ENCODE data around the gene CD34.
"Not testable (repeated sequence)": the region's sequence is repeated elsewhere in the genome, so short reads cannot be mapped to it uniquely, and the experiment has no call there.

Gene CD34

GRCh38 chr1:207882692-207883091 lies 28.2 kb downstream of the CD34 start:
- ATAC-seq: no peak
- TF ChIP-seq ISL1 (CRISPR knock-in tag; IDR thresholded peaks at IDR 0.05) (no peak), ARNTL (CRISPR knock-in tag; IDR thresholded peaks at IDR 0.05; ENCODE audit: borderline replicate concordance, low read depth) (no peak), PPARA (CRISPR knock-in tag; IDR thresholded peaks at IDR 0.05; ENCODE audit: borderline replicate concordance) (no peak), ZFP3 (CRISPR knock-in tag; IDR thresholded peaks at IDR 0.05) (no peak), TCF4 (CRISPR knock-in tag; IDR thresholded peaks at IDR 0.05; ENCODE audit: borderline replicate concordance) (no peak), OSR1 (CRISPR knock-in tag; IDR thresholded peaks at IDR 0.05) (no peak), ZNF8 (CRISPR knock-in tag; IDR thresholded peaks at IDR 0.05) (no peak), ZNF70 (CRISPR knock-in tag; IDR thresholded peaks at IDR 0.05) (no peak), CSRNP3 (CRISPR knock-in tag; IDR thresholded peaks at IDR 0.05) (no peak), GLIS3 (CRISPR knock-in tag; IDR thresholded peaks at IDR 0.05) (no peak), ZC3H10 (CRISPR knock-in tag; IDR thresholded peaks at IDR 0.05) (no peak), CSDC2 (CRISPR knock-in tag; IDR thresholded peaks at IDR 0.05) (no peak), TOX (CRISPR knock-in tag; IDR thresholded peaks at IDR 0.05; ENCODE audit: borderline replicate concordance) (no peak), ESRRG (CRISPR knock-in tag; IDR thresholded peaks at IDR 0.05) (no peak), ZFP30 (CRISPR knock-in tag; IDR thresholded peaks at IDR 0.05) (no peak), ZNF565 (CRISPR knock-in tag; conservative IDR thresholded peaks at IDR 0.05; ENCODE audit: low read depth) (no peak), SNAI2 (CRISPR knock-in tag; IDR thresholded peaks at IDR 0.05) (no peak), RARB (CRISPR knock-in tag; IDR thresholded peaks at IDR 0.05) (no peak)
- TF ChIP-seq, protein P1, sequence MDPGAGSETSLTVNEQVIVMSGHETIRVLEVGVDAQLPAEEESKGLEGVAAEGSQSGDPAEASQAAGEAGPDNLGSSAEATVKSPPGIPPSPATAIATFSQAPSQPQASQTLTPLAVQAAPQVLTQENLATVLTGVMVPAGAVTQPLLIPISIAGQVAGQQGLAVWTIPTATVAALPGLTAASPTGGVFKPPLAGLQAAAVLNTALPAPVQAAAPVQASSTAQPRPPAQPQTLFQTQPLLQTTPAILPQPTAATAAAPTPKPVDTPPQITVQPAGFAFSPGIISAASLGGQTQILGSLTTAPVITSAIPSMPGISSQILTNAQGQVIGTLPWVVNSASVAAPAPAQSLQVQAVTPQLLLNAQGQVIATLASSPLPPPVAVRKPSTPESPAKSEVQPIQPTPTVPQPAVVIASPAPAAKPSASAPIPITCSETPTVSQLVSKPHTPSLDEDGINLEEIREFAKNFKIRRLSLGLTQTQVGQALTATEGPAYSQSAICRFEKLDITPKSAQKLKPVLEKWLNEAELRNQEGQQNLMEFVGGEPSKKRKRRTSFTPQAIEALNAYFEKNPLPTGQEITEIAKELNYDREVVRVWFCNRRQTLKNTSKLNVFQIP (CRISPR knock-in tag; IDR thresholded peaks at IDR 0.05; ENCODE audit: borderline replicate concordance, low read depth): no peak
- TF ChIP-seq, protein P2, sequence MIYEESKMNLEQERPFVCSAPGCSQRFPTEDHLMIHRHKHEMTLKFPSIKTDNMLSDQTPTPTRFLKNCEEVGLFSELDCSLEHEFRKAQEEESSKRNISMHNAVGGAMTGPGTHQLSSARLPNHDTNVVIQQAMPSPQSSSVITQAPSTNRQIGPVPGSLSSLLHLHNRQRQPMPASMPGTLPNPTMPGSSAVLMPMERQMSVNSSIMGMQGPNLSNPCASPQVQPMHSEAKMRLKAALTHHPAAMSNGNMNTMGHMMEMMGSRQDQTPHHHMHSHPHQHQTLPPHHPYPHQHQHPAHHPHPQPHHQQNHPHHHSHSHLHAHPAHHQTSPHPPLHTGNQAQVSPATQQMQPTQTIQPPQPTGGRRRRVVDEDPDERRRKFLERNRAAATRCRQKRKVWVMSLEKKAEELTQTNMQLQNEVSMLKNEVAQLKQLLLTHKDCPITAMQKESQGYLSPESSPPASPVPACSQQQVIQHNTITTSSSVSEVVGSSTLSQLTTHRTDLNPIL (CRISPR knock-in tag; IDR thresholded peaks at IDR 0.05; ENCODE audit: low read depth): no peak

GRCh38 chr1:207878939-207879338 lies 32.0 kb downstream of the CD34 start:
- TF ChIP-seq TCF4 (CRISPR knock-in tag; IDR thresholded peaks at IDR 0.05; ENCODE audit: borderline replicate concordance): no peak
- TF ChIP-seq ARNTL (CRISPR knock-in tag; IDR thresholded peaks at IDR 0.05; ENCODE audit: borderline replicate concordance, low read depth): no peak
- TF ChIP-seq SNAI2 (CRISPR knock-in tag; IDR thresholded peaks at IDR 0.05): no peak
- no peak for TF ChIP-seq CSDC2 (CRISPR knock-in tag; IDR thresholded peaks at IDR 0.05)
- TF ChIP-seq RARB (CRISPR knock-in tag; IDR thresholded peaks at IDR 0.05): no peak
- TF ChIP-seq BACH2 (CRISPR knock-in tag; IDR thresholded peaks at IDR 0.05; ENCODE audit: borderline replicate concordance): no peak
- TF ChIP-seq ZNF70 (CRISPR knock-in tag; IDR thresholded peaks at IDR 0.05): no peak
- no peak for TF ChIP-seq ZC3H10 (CRISPR knock-in tag; IDR thresholded peaks at IDR 0.05)
- TF ChIP-seq GLIS3 (CRISPR knock-in tag; IDR thresholded peaks at IDR 0.05): no peak
- TF ChIP-seq TOX (CRISPR knock-in tag; IDR thresholded peaks at IDR 0.05; ENCODE audit: borderline replicate concordance): no peak
- TF ChIP-seq PPARA (CRISPR knock-in tag; IDR thresholded peaks at IDR 0.05; ENCODE audit: borderline replicate concordance): no peak
- no peak for TF ChIP-seq CSRNP3 (CRISPR knock-in tag; IDR thresholded peaks at IDR 0.05)
- TF ChIP-seq ZFP3 (CRISPR knock-in tag; IDR thresholded peaks at IDR 0.05): no peak
- no peak for TF ChIP-seq ZNF8 (CRISPR knock-in tag; IDR thresholded peaks at IDR 0.05)
- no peak for TF ChIP-seq ZFP30 (CRISPR knock-in tag; IDR thresholded peaks at IDR 0.05)
- no peak for TF ChIP-seq ESRRG (CRISPR knock-in tag; IDR thresholded peaks at IDR 0.05)
- TF ChIP-seq, protein P2 (CRISPR knock-in tag; IDR thresholded peaks at IDR 0.05; ENCODE audit: low read depth): no peak
- TF ChIP-seq PATZ1 (CRISPR knock-in tag; IDR thresholded peaks at IDR 0.05; ENCODE audit: borderline replicate concordance): no peak
- no peak for ATAC-seq

GRCh38 chr1:207877914-207878313 lies 33.0 kb downstream of the CD34 start:
- not testable (repeated sequence) for ATAC-seq

Data from SK-N-SH treated with all-trans-retinoic acid at 6 μM for 48 hours (cell line).